ENCODE measurements around the gene PUS1.

DNA sequence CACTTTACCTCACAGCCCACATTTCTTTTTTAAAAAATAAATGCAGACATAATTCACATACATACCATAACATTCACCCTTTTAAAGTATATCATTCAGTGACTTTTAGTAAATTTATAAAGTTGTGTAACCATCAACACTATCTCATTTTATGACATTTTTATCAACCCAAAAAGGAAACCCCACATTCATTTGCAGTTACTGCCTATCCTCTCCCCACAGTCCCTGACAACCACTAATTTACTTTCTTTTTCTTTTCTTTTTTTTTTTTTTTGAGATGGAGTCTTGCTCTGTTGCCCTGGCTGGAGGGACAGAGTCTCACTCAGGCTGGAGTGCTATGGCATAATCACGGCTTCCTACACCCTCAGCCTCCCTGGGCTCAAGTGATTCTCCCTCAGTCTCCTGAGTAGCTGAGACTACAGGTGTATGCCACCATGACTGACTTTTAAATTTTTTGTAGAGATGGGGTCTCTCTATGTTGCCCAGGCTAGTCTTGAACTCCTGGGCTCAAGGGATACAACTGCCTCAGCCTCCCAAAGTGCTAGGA is 19.2 kb downstream of the PUS1 start:
- no peak for TF ChIP-seq BHLHE40 (IDR thresholded peaks at IDR 0.05; ENCODE audit: borderline replicate concordance)
- no peak for TF ChIP-seq FOXA1 (IDR thresholded peaks at IDR 0.05)
- TF ChIP-seq ELF4 (IDR thresholded peaks at IDR 0.05) = no peak
- no peak for TF ChIP-seq FOXM1 (IDR thresholded peaks at IDR 0.05; ENCODE audit: borderline replicate concordance)
- TF ChIP-seq PKNOX1 (IDR thresholded peaks at IDR 0.05) = no peak
- TF ChIP-seq TARDBP (IDR thresholded peaks at IDR 0.05) = no peak
- TF ChIP-seq FOXK2 (IDR thresholded peaks at IDR 0.05) = no peak
- no peak for TF ChIP-seq SP1 (IDR thresholded peaks at IDR 0.05)
- no peak; the same call in 1 of the 2 replicates for TF ChIP-seq ZNF384 (IDR thresholded peaks at IDR 0.05)
- TF ChIP-seq SUZ12 (IDR thresholded peaks at IDR 0.05) = no peak
- TF ChIP-seq ARNT (IDR thresholded peaks at IDR 0.05) = no peak
- no peak for TF ChIP-seq CTBP1 (IDR thresholded peaks at IDR 0.05; ENCODE audit: borderline replicate concordance)
- no peak for TF ChIP-seq L3MBTL2 (conservative IDR thresholded peaks at IDR 0.05)

All from HEK293T (cell line).